22Rv1 (cell line): ENCODE results near the gene MAN1C1.

Experiments used
- H3K27ac ChIP-seq: fragments of 450-650 bp; 2 replicates; pipeline ENCODE4 v1.5.1; 2017
- ZFX ChIP-seq: fragments of 450-650 bp; IDR thresholded peaks from 2 replicates; pipeline ENCODE4 v1.6.1; 2017; ENCODE audit warnings: antibody characterized with exemption, borderline replicate concordance
- TF ChIP-seq, protein P1 (sequence below): fragments of 450-650 bp; IDR thresholded peaks from 2 replicates; pipeline ENCODE4 v1.5.1; 2017; ENCODE audit warnings: mild to moderate bottlenecking

Gene MAN1C1

DNA sequence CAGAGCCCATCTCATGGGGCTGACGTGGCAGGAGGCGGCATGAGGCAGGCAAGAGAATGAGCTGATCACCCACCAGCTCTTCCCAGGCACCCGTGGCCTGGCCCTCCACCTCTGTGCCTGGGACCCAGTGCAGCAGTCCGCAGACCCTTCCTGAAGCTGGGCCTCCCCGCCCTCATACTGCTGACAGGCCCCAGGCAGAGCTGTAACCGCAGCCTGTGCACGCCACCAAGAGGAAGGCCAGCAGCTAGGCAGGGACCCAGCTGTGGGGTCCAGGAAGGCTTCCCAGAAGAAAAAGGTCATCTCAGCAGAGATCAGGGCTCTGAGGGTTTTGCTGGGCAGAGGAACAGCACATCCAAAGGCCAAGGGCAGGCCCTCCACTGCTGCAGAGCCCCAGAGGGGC, 193.3 kb downstream of the MAN1C1 start:
- H3K27ac ChIP-seq: no peak overlapping the region
- TF ChIP-seq ZFX: no peak
- TF ChIP-seq, protein P1, sequence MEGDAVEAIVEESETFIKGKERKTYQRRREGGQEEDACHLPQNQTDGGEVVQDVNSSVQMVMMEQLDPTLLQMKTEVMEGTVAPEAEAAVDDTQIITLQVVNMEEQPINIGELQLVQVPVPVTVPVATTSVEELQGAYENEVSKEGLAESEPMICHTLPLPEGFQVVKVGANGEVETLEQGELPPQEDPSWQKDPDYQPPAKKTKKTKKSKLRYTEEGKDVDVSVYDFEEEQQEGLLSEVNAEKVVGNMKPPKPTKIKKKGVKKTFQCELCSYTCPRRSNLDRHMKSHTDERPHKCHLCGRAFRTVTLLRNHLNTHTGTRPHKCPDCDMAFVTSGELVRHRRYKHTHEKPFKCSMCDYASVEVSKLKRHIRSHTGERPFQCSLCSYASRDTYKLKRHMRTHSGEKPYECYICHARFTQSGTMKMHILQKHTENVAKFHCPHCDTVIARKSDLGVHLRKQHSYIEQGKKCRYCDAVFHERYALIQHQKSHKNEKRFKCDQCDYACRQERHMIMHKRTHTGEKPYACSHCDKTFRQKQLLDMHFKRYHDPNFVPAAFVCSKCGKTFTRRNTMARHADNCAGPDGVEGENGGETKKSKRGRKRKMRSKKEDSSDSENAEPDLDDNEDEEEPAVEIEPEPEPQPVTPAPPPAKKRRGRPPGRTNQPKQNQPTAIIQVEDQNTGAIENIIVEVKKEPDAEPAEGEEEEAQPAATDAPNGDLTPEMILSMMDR: no peak

DNA sequence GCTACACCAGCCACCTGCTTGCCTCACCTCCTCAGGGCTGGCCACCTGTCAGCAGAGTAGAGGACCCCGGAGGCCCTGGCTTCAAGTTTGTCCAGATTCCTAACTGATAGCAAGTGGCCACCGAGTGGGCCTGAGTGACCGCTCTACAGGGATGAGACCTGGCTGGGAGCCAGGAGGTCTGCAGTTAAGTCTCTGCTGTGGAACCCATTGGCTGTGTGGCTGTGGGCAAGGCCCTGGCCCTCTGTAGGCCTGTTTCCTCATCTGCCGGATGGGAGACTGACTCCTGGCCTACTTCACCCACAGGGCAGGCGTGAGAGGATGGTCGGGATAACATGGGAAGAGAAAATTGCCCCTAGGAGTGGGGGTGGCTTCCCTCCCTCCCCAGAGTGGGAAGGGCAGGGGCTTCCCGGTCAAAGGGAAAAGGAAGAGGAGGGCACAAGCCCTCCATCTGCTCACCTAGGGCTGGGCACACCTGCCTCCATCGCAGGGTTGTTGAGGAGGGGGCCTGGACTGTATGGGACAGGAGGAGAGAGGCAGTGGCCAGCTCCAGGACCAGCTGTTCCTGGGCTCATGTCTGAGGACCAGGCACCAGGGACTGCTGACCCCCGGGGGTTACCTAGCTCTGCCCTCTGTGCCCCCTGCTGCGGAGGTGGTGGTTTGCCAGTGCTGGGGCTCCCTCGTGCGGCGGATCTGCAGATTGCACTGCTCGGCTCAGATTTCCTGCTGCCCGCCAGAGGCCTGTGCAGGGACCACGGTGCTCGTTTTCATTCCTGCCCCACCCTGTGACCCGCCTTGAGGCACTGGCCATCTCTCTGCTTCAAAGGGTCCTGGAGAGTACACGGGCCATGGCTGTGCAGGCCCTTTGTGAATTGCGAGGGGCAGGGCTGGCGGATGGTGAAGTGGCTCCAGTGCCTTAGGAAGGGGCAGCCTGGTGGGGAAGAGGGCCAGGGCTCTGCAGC, 194.0 kb downstream of the MAN1C1 start:
- no peak overlapping the region for H3K27ac ChIP-seq
- TF ChIP-seq ZFX: no peak
- TF ChIP-seq, protein P1: peak; percentile 91

DNA sequence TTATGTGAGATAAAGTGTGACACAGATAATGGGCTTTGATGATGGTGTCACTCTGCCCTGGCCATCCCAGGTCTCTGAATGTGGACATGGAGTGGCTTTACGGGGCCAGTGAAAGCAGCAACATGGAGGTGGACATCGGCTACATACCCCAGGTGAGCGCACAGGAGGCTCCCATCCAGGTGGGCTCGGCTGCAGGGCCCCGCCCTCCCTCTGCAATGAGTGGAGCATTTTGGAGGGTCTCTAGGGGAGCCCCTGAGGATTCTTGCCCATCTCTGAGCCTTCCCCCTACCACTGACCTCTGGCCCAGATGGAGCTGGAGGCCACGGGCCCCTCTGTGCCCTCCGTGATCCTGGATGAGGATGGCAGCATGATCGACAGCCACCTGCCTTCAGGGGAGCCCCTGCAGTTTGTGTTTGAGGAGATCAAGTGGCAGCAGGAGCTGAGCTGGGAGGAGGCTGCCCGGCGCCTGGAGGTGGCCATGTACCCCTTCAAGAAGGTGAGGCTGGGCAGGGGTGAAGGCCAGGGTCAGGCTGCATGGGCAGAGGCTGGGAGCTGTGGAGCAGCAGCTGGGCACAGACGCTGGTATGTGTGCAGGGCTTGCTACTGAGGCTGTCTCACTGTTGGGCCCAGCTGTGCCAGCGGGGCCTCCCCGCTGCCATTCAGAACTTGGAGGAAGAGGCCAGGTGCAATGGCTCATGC, 194.9 kb downstream of the MAN1C1 start:
- no peak overlapping the region for H3K27ac ChIP-seq
- no peak for TF ChIP-seq ZFX
- TF ChIP-seq, protein P1: no peak

DNA sequence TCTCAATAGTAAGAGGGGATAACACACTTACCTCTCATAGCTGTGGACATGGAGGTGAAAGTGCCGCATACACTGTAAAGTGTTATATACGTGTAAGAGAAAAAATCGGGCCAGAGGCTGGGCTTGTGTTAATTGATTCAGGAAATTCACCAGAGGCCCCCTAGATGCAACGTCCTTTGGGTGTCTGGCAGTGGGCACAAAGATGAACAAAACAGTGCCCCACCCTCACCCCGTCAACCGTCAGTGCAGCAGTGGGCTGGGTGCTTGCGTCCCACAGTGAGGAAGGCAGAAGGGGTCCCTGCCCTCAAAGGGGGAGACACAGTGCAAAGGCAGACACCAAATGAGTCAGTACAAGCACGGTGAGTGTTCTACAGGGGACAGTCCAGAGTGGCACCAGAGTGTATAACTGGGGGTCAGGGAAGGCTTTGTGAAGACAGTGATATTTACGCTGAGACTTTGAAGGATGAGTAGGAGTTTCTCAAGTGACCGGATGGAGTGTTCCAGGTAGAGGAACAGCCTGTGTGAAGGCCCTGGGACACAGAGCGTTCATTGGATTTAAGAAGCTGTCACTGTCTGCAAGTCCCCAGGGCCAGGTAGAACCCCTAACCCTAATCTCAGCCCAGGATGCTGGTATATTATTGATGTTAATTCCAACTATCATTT, 196.6 kb downstream of the MAN1C1 start:
- no peak for TF ChIP-seq ZFX
- TF ChIP-seq, protein P1: no peak
- H3K27ac ChIP-seq: no peak overlapping the region

DNA sequence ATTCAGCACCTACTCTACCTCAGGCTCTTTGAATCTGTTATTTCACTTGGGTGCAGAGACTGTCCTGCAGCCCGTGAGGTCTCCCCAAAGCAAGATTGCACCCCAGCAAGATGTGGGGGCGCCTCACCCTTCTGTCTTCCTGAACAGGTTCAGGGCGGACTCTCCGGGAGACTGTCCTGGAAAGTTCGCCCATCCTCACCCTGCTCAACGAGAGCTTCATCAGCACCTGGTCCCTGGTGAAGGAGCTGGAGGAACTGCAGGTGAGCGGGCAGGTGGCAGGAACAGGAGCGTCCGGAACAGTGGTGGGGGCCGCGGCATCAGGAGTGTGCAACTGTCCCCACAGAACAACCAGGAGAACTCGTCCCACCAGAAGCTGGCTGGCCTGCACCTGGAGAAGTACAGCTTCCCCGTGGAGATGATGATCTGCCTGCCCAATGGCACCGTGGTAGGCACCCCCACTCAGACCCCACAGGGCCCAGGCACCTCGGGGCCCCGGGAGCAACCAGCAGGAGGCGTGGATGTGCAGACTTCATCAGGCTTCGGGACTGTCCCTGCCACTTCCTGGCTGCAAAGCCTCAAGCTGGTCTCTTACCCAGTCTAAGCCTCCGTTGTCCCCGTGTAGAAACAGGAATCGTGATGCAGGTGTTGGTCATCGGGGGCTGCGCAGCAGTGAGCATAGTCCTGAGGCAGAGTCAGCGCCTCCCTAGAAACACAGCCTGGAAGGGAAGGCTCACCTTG, 197.3 kb downstream of the MAN1C1 start:
- H3K27ac ChIP-seq: no peak overlapping the region
- no peak for TF ChIP-seq ZFX
- TF ChIP-seq, protein P1: 0 out of 2 replicates have a peak, but pooled peaks have one; percentile 8

DNA sequence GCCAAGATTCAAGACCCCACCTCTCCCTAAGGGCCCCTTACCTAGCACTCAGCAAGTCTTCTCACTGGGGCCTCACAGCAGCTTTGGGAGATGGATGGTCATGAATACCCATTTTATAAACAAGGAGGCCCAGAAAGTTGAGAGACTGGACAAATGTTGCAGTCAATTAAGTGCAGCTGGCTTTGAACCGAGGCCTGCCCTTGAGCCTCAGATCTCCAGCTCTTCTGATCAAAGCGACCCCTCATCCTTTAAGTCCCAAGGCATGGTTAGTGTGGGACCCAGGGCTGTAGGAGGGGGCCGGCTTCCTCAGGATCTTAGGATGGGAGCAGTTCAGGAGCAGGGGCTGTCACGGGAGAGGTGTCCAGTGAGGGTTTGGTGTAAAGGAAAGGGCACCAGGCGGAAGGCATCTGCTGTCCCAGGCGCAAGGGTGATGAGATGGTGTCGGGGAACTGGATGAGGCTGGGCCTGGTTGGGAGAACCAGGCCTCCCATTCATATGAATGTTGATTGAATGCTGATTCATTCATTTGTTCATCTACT, 198.0 kb downstream of the MAN1C1 start:
- H3K27ac ChIP-seq: no peak overlapping the region
- TF ChIP-seq ZFX: no peak
- TF ChIP-seq, protein P1: no peak
